HL-60 (cell line): ENCODE data around the gene APOE.

ENCODE experiments used
- CTCF ChIP-seq: IDR thresholded peaks from one replicate; pipeline ENCODE4 v1.5.1; 2011; ENCODE audit warnings: low read length, control low read depth, inconsistent platforms; ENCODE audit not compliant: insufficient read depth
- POLR2AphosphoS5 ChIP-seq: IDR thresholded peaks from 2 replicates; pipeline ENCODE4 v1.6.1; 2012; ENCODE audit warnings: low read depth
- REST ChIP-seq: IDR thresholded peaks from 2 replicates; pipeline ENCODE4 v1.6.1; 2012; ENCODE audit warnings: low read depth; ENCODE audit not compliant: insufficient replicate concordance

- TF ChIP-seq CTCF (no peak), REST (no peak), POLR2AphosphoS5 (no peak)
These were observed 36.5 kb downstream of the APOE start, which contains the start of gene APOC4 for GRCh38 chr19:44942067-44942571.
